Ovary (tissue), 3 donors: ENCODE results near the gene SENP6.

ENCODE experiments used
- CTCF ChIP-seq, 3 donors: fragments of 450-650 bp in 2 of 3; fragments of 200-600 bp in 1 of 3; IDR thresholded peaks; one replicate each; pipeline versions ENCODE4 v1.5.1 to v1.8.0; 2016 to 2022; ENCODE audit warnings: antibody characterized with exemption in 3 of 3, mild to moderate bottlenecking in 1 of 3
- EP300 ChIP-seq: sonication (generic); formaldehyde crosslinking; IDR thresholded peaks from one replicate; pipeline ENCODE4 v1.6.1; 2017; ENCODE audit warnings: antibody characterized with exemption
- donor health status: DM: no; HTN: no; CAD: no.

GRCh38 chr6:75689576-75689975, 87.9 kb downstream of the SENP6 start:
- TF ChIP-seq CTCF (IDR thresholded peaks at IDR 0.05) (no peak), EP300 (no peak)
